ENCODE measurements around the gene SPTB.

The SPTB gene

DNA sequence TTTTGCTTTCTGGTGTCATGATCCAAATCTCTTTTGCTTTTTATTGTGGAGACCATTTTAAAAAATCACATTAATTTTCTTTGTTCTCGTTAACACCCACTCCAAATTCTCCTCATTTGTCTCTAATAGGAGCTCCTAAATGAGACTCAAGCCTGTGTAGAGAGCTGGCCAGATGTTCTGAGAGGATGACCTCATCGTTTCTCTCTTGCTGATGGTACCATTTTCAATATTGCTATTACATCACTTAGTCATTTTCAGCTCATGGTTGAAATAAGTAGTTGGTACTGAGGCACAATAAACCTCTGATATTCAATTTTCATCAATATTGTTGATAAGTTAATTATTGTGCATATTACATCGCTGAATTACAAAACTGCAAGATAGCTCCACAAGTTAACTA lies 31.5 kb downstream of the SPTB start:
- DNase-seq, result no peak

DNA sequence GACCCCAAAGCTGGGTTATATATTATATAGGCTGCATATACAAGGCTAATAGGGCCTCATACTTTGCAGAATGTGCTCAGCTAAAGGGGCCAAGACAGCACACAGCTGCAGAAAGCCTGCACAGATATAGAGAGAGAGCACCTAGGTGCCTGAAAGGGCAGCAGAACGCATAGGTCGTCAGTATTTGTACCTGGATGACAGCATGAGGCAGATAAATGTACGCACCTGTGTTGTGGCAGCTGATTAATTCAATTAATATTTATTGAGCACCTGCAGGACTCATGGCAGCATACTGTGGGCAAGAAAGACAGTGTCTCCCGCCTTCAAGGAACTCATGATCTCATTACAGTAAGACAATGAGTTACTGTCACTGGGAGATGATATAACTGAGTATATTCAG lies 33.4 kb downstream of the SPTB start:
- no peak for DNase-seq

DNA sequence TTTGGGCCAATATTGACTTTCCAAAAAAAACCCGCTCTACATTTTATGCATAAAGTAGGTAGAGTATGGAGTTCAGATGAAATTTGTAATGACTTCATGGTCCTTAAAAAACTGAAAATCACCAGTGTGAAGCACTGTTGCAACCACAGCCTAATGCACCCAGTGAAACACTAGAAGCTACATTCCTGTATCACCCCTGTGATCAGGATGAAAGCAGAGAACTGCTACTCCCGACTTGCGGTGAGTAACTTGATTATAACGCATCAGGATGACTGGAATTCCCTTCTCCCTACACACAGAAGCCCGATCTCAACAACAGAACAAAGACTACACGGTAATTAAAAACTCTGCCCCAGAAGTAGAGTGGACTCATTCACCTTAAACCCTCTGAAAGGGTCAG lies 33.8 kb downstream of the SPTB start:
- no peak for DNase-seq

DNA sequence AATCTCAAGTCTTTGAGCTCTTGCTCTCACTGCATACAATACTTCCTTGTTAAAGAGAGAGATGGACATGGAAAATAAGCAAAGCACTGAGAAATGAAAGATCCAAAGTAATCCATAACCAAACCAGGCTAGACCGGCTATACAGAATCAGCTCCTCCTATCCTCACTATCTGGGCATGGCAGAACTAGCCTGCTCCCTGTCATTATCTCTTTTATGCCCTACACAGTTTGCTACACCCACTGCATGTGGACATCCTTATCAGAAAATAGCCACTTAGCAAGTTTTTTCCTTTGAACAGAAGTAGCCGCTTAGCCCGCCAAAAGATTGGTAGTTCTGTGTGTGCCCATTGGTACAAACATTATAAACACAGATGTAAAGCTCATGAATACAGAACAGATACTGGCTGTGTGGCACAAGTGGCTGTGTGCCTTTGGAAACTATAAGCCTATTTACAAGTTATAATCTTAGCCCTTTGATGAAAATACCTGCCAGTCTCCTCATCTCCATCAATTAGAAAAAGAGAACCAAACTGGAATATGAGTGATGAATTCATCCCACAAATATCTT lies 34.7 kb downstream of the SPTB start:
- no peak for DNase-seq

DNA sequence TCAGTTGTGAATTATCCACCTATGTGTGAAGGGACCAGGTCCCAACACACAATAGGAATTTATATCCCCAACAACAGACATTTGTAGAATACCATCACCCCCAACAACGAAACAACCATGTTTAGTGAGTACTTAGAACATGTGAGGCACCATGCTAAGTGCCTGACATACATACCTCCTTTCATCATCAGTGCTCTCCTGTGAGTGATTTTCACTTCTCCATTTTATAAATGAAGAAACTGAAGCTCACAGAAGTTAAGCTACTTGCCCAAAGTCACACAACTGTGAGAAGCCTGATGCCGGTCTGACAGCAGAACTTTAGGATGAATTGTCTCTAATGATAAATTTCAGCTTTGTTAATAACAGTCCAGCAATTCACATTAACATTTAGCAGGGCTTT lies 35.4 kb downstream of the SPTB start:
- no peak for DNase-seq

DNA sequence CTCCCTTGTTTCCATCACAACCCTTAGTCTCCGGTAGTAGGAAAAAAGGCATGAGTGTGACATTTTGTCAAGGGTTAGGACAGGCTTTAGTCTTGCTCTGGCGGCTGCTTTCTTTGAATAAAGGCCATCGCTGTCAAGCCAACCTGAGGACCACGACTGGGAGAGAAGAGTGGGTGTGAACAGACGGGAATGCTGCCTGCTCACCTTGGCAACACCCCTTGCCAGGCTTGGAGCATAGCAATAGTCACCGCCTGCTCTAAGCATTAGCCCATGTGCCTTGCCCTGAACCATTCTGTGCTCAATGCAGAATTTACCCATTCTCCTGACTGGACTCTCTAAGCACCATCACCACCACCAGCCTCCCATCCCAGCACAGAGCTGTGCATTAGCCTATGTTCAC lies 36.2 kb downstream of the SPTB start:
- no peak for DNase-seq

DNA sequence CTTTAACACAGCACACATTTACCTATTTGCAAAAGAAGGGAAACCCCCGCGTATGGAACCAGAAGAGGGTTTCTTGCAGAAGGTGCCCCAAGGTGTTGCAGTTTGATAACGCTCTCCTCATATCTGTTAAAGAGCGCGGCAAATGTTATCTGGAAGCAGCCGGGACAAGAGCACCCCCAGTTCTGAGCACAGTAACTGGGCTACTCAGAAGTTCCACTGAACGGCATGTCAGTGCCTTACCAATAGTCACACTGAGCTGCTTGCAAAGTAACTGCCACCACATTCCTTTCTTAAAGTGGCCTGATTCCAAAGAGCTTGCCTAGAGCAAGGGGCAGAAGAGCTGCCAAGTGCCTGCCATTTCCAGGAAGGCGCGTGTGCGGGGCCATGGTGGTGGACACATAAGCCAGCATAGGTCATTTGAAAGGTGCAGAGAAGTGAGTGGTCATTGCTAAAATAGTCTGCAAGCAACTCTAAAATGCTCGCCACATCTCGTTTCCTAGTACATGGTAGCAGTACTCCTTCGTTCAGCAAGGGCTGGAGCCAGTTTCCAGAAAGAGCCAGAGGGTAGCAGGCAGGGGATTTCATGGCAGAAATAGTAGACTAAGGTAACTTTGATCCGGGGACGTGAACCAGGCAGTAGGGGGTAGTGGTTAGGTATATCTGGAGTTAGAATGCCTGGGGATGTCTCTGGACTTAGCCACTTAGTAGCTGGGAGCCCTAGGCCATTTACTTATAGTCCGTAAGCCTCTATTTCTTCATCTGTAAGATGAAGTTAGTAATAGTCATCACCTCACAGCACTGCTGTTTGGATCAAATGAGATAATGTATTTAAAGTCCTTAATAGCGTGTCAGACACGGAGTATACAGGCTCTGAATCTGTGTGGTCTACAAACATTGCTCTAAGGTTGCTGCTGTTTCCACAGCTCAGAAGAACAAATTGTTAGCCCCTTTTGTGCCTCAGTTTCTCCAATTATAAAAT lies 37.6 kb downstream of the SPTB start:
- DNase-seq, result no peak

DNA sequence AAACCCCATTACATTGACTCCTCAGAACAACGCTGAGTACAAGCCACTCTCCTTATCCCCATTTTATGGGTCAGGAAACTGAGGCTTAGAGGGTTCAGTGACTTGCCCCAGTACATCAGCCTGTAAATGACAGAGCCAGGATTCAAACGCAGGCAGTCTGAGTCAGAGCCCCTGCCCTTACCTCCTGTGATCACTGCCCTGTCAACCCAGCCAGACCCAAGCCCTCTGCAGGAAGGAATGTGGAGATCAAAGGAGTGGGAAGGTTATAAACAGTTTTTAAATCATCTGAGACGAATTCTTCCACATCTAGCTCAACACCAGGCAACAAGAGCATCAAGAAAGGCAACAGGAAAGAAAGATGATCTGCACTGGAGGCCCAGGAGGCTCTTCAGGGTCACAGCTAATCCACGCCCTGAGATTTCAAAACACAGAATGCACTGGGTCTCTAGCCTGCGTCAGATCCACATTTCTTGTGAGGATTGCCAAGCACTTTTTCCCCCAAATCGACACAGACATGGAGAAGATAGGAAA lies 38.5 kb downstream of the SPTB start:
- peak; percentile 14 for DNase-seq

DNA sequence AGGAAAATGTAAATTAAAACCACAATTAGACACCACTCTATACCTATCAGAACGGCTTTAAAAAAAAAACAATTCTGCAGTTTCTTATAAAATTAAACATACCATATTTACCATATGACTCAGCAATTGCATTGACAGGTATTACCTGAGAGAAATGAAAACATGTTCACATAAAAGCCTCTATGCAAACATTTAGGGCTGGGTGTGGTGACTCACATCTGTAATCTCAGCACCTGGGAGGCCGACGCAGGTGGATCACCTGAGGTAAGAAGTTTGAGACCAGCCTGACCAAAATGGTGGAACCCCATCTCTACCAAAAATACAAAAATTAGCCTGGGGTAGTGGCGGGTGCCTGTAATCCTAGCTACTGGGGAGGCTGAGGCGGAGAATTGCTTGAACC lies 41.1 kb downstream of the SPTB start:
- no peak for DNase-seq

DNA sequence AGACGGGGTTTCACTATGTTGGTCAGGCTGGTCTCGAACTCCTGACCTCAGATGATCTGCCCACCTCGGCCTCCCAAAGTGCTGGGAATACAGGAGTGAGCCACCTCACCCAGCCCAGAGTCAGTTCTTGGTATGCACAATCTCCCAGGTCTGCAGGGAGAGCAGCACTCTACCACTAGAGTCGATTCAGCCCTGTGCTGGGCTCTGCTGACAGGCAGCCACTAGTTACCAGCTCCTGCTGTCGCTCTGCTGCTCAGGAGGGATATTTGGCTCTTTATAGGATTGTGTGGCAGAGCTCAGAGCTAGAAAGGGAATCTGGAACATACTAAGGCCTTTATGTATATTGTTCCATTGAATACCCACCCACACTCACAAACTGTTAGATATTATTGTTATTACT lies 44.3 kb downstream of the SPTB start:
- no peak for DNase-seq

DNA sequence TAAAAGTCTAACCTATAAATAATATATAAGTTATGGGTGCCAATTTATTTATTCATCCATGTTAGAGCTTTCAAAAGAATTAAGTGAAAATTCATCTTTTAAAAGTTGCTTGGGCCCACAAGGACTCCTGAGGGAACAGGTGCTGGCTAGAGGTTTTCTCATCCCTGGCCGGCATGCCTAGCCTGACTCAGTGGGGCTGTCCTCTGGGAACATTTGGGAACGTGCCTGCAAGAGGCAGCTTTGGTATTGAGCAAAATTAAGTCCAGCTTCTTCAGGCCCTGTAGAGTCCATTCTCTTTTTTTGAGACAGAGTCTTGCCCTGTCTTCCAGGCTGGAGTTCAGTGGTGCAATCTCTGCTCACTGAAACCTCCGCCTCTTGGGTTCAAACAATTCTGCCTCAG lies 44.7 kb downstream of the SPTB start:
- no peak for DNase-seq

DNA sequence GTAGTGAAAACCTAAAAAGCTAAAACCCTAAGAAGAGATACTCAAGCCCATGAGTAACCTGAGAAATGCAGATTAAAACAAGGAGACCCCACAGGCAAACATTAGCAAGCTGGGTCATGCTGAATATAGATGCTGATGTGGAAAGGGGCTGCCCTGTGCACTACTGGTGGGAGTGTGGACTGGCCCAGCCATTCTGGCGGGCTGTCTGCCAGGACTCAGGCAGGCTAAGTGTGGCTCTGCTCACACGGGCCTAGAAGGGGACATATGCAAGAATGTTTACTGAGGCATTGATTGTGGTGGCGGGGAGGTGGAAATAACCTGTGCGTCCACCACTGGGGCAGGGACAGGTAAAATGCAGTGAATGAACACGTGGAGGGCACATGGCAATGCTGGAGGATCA lies 48.3 kb downstream of the SPTB start:
- no peak for DNase-seq

DNA sequence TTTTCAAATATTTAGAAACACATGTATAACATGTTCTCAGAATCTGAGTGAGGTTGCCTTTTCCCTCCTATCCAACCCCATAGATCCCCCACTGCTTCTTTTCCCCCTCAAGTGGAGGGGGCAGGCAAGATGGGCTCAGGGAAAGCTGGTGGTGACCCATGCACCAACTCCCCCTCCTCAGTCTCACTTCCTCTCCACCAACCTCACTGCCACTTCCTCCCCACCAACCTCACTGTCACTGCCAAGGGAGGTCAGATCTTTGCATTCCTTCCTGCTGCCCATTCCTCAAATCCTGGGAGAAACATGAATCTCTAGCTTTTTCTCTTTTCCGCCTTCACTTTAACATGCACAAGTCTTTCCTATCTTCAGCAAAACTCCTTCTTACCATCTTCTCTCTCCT lies 48.7 kb downstream of the SPTB start:
- no peak for DNase-seq

DNA sequence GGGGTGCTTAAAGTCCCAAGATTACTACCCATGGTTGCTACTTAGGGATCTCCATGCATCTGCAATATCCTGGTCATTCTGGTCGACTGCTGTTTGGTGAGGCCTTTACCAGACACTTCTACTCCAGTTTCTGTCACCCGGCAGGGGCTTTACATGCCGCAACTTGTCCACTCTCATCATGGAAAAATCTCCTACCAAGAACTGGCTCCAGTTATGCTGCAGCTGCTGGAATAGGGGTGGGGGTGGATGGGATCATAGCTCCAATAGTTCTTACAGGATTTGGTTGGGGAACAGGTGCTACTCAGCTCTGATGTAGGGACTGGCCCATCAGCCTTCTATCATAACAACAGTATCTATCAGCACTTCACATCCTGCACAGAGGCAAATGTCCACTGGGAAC lies 51.6 kb downstream of the SPTB start:
- no peak for DNase-seq

DNA sequence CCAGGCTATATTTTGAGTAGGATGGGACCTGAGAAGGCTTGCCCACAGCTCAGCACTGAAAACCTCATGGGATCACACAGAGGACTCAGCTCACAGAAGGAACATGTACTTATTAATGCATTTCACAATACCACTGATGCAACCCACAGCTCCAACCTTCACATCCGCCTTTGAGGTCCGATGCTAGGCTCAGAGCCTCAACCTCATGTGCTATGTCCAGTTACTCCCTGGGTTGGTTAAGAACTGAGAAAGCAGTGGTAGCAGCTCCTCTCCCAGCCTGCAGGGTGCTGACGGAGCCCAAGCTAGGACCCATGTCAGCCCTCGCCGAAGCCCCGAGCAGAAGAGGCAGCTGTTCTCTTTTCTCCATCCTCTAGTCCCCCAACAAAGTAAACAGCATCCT lies 52.9 kb downstream of the SPTB start:
- DNase-seq, result no peak

DNA sequence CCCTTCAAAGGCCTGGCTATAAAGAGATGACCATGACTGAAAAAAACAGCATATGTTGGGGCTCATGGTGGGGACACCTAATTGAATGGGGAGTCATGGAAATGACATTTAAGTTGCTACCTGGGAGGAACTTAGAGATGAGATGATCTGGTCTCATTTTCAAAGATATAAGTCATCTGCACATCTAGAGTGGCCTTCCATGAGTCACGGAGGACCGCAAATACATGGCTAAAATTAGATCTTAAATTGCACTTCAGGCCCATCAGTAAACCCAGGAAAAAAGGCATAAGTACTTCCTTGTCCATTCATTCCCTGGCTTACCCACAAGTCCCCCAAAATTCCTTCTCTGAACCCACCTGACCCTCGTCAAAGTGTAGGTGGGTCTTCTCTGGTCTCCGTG lies 53.4 kb downstream of the SPTB start:
- no peak for DNase-seq

DNA sequence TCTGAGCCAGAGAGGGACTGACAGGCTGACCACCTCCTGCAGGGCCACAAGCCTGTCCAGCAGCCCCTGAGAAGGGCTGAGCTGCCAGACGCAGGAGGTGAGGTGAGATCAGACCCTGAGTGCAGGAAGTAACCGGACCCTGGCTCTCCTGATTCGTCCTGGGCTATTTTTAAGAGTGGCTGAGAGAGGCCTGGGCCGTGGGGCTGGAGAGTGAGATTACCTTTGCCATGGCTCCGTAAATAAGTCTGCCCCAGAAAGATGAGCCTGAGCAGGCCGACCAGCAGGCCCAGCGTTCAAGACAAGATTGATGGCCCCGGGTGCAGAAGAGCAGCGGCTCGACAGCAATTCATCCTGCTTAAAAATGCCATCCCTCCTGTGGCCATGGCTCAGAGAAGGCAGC lies 54.2 kb downstream of the SPTB start:
- no peak for DNase-seq

DNA sequence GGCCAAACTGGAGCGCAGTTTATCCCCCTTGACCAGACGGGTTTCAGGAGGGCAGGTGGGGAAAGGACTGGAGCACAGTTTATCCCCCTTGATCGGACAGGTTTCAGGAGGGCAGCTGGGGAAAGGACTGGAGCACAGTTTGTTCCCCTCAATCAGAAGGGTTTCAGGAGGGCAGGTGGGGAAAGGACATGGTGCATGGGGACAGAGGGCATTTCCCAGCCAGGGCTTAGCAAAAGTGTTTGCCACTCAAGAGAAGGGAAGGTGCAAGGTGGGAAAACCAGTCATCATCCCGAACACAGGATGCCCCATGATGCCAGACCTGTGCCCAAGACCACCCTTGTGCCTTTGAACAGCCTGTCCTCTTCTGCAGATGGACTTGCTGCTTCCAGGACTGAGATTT lies 54.7 kb downstream of the SPTB start:
- DNase-seq, result no peak

DNA sequence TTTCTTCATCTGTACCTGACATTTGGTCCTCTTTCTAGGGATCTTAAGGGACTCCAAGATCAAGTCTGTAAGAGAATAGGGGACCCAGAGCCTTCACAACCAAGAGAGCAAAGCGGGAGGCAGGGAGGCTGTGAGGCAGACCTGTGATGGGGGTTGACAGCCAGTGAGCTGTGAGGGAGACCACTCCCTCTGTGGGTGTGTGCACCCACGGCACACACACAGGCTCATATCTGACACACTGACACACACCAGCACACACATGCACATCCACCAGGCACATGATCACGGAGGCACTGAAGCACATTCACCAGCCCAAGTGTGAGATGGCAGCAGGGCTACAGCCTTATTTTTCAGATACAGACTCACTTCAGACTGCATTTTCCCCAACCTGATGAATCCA lies 55.2 kb downstream of the SPTB start:
- no peak for DNase-seq

DNA sequence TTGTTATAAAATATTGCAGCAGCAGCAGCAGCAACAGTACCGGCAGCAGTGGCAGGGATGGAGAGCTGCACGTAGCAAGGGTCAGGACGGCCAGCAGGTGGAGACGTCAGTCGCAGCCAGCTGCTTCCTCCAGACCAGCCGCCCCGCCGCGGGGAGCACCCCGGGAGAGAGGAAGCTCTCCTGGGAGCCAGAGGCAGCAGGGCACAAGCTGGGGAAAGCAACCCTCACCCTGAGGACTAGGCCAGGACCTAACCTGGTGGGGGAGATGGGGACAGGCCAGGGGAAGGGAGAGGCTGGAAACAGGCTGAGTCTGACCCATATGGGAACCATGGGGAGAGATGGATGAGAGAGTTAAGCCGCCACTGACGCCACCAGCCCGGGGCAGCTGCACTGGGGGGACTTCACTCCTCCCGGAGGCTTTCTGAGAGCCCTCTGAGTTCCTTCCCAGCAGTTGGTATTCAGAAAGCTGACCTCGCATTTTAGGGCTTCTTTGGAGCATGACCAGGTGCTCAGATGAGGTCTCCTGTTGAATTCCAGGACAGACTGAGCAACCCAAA lies 56.3 kb downstream of the SPTB start:
- peak; percentile 82 for DNase-seq

DNA sequence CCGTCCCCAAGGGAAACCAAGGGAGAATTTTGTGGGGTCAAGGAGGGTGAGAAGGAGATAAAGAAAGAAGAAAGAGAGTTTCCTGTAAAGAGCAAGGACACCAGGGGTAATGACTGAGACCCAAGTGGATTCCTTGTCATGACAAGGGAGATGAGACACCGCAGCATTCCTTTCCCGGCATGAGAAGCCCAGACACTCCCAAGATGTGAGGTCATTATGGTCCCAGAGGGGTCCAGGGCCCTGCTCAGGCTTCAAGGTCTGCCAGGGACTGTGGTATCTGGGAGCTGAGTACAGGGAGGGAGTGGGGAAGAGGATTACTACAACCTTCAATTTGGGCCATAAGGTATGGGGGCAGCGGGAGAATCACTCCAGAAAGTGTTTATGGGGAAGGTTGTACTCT lies 58.1 kb downstream of the SPTB start:
- no peak for DNase-seq

DNA sequence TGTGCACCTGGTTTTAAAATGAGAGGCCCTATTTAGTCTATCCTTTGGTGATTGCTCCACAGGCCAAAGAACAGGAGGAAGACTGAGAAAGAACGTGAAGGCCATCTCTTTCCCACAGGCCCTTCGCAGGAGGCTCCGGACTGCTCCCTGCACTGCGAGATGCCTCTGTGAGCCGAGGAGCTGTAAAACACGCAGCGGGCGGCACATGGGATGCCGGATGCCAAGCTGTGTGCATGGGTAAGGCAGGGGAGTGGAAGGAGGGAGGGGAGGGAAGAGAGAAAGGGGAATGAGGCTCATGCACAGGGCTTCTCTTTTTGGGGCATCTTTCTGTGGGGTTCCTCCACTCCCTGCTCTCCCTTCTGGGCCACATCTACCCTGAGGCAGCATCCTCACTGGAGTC lies 61.6 kb downstream of the SPTB start:
- no peak for DNase-seq

DNA sequence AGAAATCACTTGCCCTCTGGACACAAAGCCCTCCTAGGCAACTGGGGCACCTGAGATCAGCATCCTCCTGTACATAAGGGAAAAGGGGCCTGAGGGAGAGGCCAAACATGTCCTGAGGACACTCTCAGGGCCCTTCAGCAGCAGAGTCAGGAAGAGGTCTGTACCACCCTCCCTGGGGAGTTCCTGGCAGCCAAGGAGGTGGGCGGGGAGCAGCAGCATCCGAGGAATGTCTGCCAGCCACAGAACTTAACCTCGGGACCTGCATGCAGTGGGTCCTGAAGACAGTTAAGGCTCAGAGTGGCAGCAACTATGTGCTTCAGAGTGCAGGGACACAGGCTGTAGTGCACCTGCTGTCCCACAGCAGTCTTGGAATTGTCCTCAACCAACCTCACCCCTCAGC lies 62.1 kb downstream of the SPTB start:
- no peak for DNase-seq

DNA sequence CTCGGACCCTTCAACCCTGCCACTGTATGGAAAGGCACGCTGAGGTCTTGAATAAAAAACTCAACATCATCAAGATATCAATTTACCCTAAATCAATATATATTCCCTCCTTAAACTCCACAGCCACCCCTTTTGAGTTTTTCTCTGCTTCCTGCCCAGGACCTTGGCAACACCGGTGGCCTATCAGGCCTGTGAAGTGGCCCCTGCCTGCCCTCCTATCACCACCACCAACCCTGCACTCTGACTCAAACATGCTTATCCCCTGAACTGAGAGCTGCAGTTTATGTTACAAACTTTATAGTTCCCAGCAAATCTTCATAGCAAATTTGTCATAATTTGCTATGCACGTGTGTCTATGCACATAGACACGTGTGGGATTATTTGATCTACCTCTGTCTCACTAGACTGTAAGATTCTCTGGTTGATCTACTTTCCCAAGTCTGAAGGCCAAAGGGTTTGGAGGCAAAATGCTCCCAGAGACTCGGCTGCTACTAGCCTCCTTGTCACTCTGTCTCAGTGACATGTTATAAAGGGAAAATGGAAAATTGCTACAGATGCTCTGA lies 63.4 kb downstream of the SPTB start:
- no peak for DNase-seq
